GM23338 (cell line): ENCODE data around the gene STAC. TPM values are rescaled to one million over a fixed set of nuclear protein-coding genes. Genes with fewer than 3 reads are reported as not detected.
"Not testable (repeated sequence)": the region's sequence is repeated elsewhere in the genome, so short reads cannot be mapped to it uniquely, and the experiment has no call there.

Experiments
- ATAC-seq: fragments of 200-7000 bp; cut with Tn5 transposase; 3 replicates; pipeline ENCODE4 v1.9.1; 2020
- DNase-seq: peaks from one replicate; pipeline ENCODE4 v3.0.0-alpha.2; 2015; ENCODE audit warnings: low spot score
- H2AFZ ChIP-seq: fragments of 200-600 bp; sonication (generic); 2 replicates; pipeline ENCODE4 v1.8.0; 2016; ENCODE audit warnings: antibody characterized with exemption, mild to moderate bottlenecking, moderate library complexity
- H3F3A ChIP-seq: fragments of 200-600 bp; sonication (generic); replicated peaks from 2 replicates; pipeline ENCODE4 v1.8.0; 2017; ENCODE audit warnings: antibody characterized with exemption, mixed run types, low read depth
- H3K27ac ChIP-seq: fragments of 200-600 bp; sonication (generic); 2 replicates; pipeline ENCODE4 v1.6.1; 2016; ENCODE audit warnings: low read depth
- H3K27me3 ChIP-seq: fragments of 200-600 bp; sonication (generic); 2 replicates; pipeline ENCODE4 v1.8.0; 2016; ENCODE audit warnings: mild to moderate bottlenecking, mixed run types, moderate library complexity; ENCODE audit not compliant: insufficient read depth
- H3K36me3 ChIP-seq: fragments of 200-600 bp; sonication (generic); 2 replicates; pipeline ENCODE4 v1.8.0; 2016; ENCODE audit warnings: mild to moderate bottlenecking; ENCODE audit not compliant: insufficient read depth
- H3K4me1 ChIP-seq: fragments of 200-600 bp; sonication (generic); 2 replicates; pipeline ENCODE4 v1.8.0; 2016; ENCODE audit warnings: mild to moderate bottlenecking, moderate library complexity; ENCODE audit not compliant: insufficient read depth
- H3K4me2 ChIP-seq: fragments of 200-600 bp; sonication (generic); 2 replicates; pipeline ENCODE4 v1.7.1; 2017; ENCODE audit warnings: mixed run types
- H3K4me3 ChIP-seq: fragments of 200-600 bp; sonication (generic); 2 replicates; pipeline ENCODE4 v1.6.1; 2016; ENCODE audit warnings: mixed run types
- H3K79me2 ChIP-seq: fragments of 200-600 bp; sonication (generic); replicated peaks from 2 replicates; pipeline ENCODE4 v1.8.0; 2017; ENCODE audit warnings: mild to moderate bottlenecking; ENCODE audit not compliant: insufficient read depth
- H3K9me2 ChIP-seq: fragments of 200-600 bp; sonication (generic); 2 replicates; pipeline ENCODE4 v1.8.0; 2017; ENCODE audit not compliant: insufficient read depth
- H4K20me1 ChIP-seq: fragments of 200-600 bp; sonication (generic); replicated peaks from 2 replicates; pipeline ENCODE4 v1.8.0; 2017; ENCODE audit warnings: mild to moderate bottlenecking; ENCODE audit not compliant: insufficient read depth
- H3K27ac Mint-ChIP-seq: 2 replicates; pipeline ENCODE4 v1.8.0; 2020; ENCODE audit warnings: inconsistent platforms, mild to moderate bottlenecking, moderate library complexity, mixed read lengths
- H3K27me3 Mint-ChIP-seq: 3 replicates; pipeline ENCODE4 v1.8.0; 2022; ENCODE audit warnings: low read depth, mild to moderate bottlenecking, moderate library complexity, mixed read lengths, inconsistent platforms; ENCODE audit not compliant: insufficient read depth, poor library complexity
- H3K36me3 Mint-ChIP-seq: 3 replicates; pipeline ENCODE4 v1.8.0; 2021; ENCODE audit warnings: low read depth, mild to moderate bottlenecking, inconsistent platforms, moderate library complexity, mixed read lengths
- H3K4me1 Mint-ChIP-seq: 3 replicates; pipeline ENCODE4 v1.8.0; 2020; ENCODE audit warnings: mild to moderate bottlenecking, inconsistent platforms, mixed read lengths
- H3K4me3 Mint-ChIP-seq: 3 replicates; pipeline ENCODE4 v1.8.0; 2021; ENCODE audit warnings: moderate library complexity, mild to moderate bottlenecking, inconsistent platforms, mixed read lengths
- H3K9me3 Mint-ChIP-seq: 3 replicates; pipeline ENCODE4 v1.8.0; 2020; ENCODE audit warnings: moderate library complexity, mild to moderate bottlenecking, inconsistent platforms, mixed read lengths
- CREB1 ChIP-seq: fragments of 250-450 bp; sonication (Bioruptor Pico); IDR thresholded peaks from 2 replicates; pipeline ENCODE4 v1.5.0; 2020; ENCODE audit warnings: low read depth, mild to moderate bottlenecking, moderate library complexity
- EZH2 ChIP-seq: fragments of 200-600 bp; sonication (generic); IDR thresholded peaks from one replicate; pipeline ENCODE4 v1.8.0; 2017; ENCODE audit warnings: antibody characterized with exemption, mild to moderate bottlenecking, low read depth; ENCODE audit not compliant: unreplicated experiment
- JUNB ChIP-seq: IDR thresholded peaks from one replicate; pipeline ENCODE4 v1.6.1; 2016; ENCODE audit warnings: antibody characterized with exemption; ENCODE audit not compliant: unreplicated experiment
- POLR2AphosphoS5 ChIP-seq: IDR thresholded peaks from 2 replicates; pipeline ENCODE4 v1.6.1; 2016; ENCODE audit warnings: antibody characterized with exemption, low read depth
- STAT1 ChIP-seq: IDR thresholded peaks from one replicate; pipeline ENCODE4 v1.6.1; 2016; ENCODE audit warnings: antibody characterized with exemption; ENCODE audit not compliant: unreplicated experiment
- ZNF331 ChIP-seq: fragments of 250-450 bp; sonication (Bioruptor Pico); IDR thresholded peaks from 2 replicates; pipeline ENCODE4 v1.5.0; 2020; ENCODE audit warnings: low read depth, mild to moderate bottlenecking, moderate library complexity
- polyA plus RNA-seq: library from polyadenylated mRNA; unstranded; fragments of >200 nt; fragmentation: Nextera tagmentation; extraction: Ambion mirVana; gene quantifications from 2 replicates; pipeline ENCODE4 v1.2.1, GENCODE V29; 2016
- total RNA-seq: library from RNA; depleted of rRNA; stranded (reverse); fragments of >200 nt; shearing (Covaris generic); gene quantifications from 2 replicates; pipeline ENCODE4 v1.2.3, GENCODE V29; 2014
- TF ChIP-seq, protein P1 (sequence below): IDR thresholded peaks from one replicate; pipeline ENCODE4 v1.6.1; 2018; ENCODE audit warnings: antibody characterized with exemption; ENCODE audit not compliant: unreplicated experiment
- TF ChIP-seq, protein P2 (sequence below), 2 experiments: fragments of 200-600 bp in 1 of 2; sonication (generic) in 1 of 2; conservative IDR thresholded peaks; 2 replicates each; pipeline versions ENCODE4 v1.5.1 to v1.6.1; 2016 to 2017; ENCODE audit warnings: antibody characterized with exemption in 2 of 2, low read depth in 2 of 2, mild to moderate bottlenecking in 2 of 2, moderate library complexity in 1 of 2

The STAC gene
- total and polyA plus RNA-seq, 2 experiments from 2014 or later: 5.6 to 22.9 TPM

DNA sequence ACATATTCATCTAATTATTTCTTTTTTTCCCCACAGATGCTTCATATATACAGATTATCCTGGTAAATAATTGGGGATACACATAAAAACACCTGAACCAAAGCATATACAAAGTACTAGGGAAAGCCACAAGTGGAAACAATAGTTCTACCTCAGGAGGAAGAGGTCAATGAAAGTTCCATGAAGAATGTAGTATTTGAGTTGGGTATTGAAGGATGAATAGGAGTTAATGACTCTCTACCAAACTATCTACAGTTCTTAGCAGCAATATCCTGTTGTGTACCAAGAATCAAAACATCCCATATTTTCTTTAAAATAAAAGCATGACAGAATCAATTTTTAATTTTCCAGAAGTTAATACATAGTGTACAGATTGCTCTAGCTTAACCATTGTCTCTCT, 78.9 kb downstream of the STAC start:
- Mint-ChIP-seq H3K4me3 (no peak overlapping the region), H3K4me1 (no peaks in the 10 kb centered on the region), H3K36me3 (peaks cover 3% of the 10 kb centered on the region), H3K9me3 (no peaks in the 10 kb centered on the region), H3K27ac (no peak overlapping the region), H3K27me3 (peaks cover 3% of the 10 kb centered on the region)
- no peaks in the 10 kb centered on the region for H3K4me1 ChIP-seq
- H3K27ac ChIP-seq: no peak overlapping the region
- TF ChIP-seq CREB1 (CRISPR knock-in tag): no peak
- TF ChIP-seq, protein P1, sequence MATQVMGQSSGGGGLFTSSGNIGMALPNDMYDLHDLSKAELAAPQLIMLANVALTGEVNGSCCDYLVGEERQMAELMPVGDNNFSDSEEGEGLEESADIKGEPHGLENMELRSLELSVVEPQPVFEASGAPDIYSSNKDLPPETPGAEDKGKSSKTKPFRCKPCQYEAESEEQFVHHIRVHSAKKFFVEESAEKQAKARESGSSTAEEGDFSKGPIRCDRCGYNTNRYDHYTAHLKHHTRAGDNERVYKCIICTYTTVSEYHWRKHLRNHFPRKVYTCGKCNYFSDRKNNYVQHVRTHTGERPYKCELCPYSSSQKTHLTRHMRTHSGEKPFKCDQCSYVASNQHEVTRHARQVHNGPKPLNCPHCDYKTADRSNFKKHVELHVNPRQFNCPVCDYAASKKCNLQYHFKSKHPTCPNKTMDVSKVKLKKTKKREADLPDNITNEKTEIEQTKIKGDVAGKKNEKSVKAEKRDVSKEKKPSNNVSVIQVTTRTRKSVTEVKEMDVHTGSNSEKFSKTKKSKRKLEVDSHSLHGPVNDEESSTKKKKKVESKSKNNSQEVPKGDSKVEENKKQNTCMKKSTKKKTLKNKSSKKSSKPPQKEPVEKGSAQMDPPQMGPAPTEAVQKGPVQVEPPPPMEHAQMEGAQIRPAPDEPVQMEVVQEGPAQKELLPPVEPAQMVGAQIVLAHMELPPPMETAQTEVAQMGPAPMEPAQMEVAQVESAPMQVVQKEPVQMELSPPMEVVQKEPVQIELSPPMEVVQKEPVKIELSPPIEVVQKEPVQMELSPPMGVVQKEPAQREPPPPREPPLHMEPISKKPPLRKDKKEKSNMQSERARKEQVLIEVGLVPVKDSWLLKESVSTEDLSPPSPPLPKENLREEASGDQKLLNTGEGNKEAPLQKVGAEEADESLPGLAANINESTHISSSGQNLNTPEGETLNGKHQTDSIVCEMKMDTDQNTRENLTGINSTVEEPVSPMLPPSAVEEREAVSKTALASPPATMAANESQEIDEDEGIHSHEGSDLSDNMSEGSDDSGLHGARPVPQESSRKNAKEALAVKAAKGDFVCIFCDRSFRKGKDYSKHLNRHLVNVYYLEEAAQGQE: no peak
- H3K4me3 ChIP-seq: no peak overlapping the region
- H3K27me3 ChIP-seq: no peaks in the 10 kb centered on the region
- no peaks in the 10 kb centered on the region for H3F3A ChIP-seq
- no peaks in the 10 kb centered on the region for H3K9me2 ChIP-seq
- no peaks in the 10 kb centered on the region for H4K20me1 ChIP-seq
- H3K79me2 ChIP-seq: no peaks in the 10 kb centered on the region; the same call in 1 of the 2 replicates
- no peak overlapping the region for H2AFZ ChIP-seq
- H3K36me3 ChIP-seq: no peaks in the 10 kb centered on the region
- ATAC-seq (no peak), DNase-seq (no peak)
- H3K4me2 ChIP-seq: no peak overlapping the region

DNA sequence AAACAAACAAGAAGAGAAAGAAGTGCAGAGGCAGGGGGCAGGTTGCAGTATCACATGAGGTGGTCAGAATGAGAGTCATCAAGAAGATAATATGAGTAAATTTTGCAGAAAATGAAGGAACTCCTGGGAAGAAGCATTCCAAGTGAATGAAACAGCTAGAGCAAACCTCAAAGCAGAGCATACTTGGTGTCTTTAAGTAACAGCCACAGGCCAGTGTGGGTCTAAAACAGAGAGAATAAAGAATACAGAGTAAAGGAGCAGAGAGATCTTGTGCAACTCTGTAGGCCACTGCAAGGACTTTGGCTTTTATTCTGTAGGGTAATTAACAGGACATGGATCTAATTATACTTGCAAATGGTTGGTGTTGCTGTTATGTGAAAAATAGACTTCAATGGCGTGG, 81.3 kb downstream of the STAC start:
- no peak overlapping the region for H3K4me2 ChIP-seq
- H3K4me3 ChIP-seq: no peak overlapping the region
- no peak overlapping the region for H3K27ac ChIP-seq
- no peaks in the 10 kb centered on the region for H3F3A ChIP-seq
- DNase-seq: no peak
- no peaks in the 10 kb centered on the region for H3K27me3 ChIP-seq
- H3K27me3 Mint-ChIP-seq: peaks cover under 1% of the 10 kb centered on the region
- H3K9me3 Mint-ChIP-seq: peaks cover 14% of the 10 kb centered on the region; the same call in 2 of the 3 replicates
- H3K4me3 Mint-ChIP-seq: no peak overlapping the region
- H3K4me1 Mint-ChIP-seq: no peaks in the 10 kb centered on the region
- H3K79me2 ChIP-seq: peaks cover 6% of the 10 kb centered on the region
- H3K36me3 ChIP-seq: no peaks in the 10 kb centered on the region
- no peaks in the 10 kb centered on the region for H3K4me1 ChIP-seq
- H3K9me2 ChIP-seq: no peaks in the 10 kb centered on the region
- ATAC-seq: no peak
- TF ChIP-seq EZH2: no peak
- TF ChIP-seq CREB1 (CRISPR knock-in tag): no peak
- no peak for TF ChIP-seq POLR2AphosphoS5
- TF ChIP-seq, protein P2, sequence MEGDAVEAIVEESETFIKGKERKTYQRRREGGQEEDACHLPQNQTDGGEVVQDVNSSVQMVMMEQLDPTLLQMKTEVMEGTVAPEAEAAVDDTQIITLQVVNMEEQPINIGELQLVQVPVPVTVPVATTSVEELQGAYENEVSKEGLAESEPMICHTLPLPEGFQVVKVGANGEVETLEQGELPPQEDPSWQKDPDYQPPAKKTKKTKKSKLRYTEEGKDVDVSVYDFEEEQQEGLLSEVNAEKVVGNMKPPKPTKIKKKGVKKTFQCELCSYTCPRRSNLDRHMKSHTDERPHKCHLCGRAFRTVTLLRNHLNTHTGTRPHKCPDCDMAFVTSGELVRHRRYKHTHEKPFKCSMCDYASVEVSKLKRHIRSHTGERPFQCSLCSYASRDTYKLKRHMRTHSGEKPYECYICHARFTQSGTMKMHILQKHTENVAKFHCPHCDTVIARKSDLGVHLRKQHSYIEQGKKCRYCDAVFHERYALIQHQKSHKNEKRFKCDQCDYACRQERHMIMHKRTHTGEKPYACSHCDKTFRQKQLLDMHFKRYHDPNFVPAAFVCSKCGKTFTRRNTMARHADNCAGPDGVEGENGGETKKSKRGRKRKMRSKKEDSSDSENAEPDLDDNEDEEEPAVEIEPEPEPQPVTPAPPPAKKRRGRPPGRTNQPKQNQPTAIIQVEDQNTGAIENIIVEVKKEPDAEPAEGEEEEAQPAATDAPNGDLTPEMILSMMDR (conservative IDR thresholded peaks at IDR 0.05; ENCODE audit: low read depth in 2 of 2): no peak
- no peak for TF ChIP-seq STAT1
- TF ChIP-seq JUNB: no peak
- no peak for TF ChIP-seq ZNF331 (CRISPR knock-in tag)
- H3K36me3 Mint-ChIP-seq: peaks cover 22% of the 10 kb centered on the region; the same call in 2 of the 3 replicates
- no peak overlapping the region for H2AFZ ChIP-seq
- H3K27ac Mint-ChIP-seq: no peak overlapping the region
- no peaks in the 10 kb centered on the region for H4K20me1 ChIP-seq

DNA sequence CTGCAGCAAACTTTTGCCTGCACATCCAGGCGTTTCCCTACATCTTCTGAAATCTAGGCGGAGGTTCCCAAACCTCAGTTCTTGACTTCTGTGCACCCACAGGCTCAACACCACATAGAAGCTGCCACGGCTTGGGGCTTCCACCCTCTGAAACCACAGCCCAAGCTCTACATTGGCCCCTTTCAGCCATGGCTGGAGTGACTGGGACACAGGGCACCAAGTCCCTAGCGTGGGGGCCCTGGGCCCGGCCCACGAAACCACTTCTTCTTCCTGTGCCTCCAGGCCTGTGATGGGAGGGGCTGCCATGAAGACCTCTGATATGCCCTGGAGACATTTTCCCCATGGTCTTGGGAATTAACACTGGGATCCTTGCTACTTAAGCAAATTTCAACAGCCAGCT, 91.7 kb downstream of the STAC start:
- H3K27me3 ChIP-seq, H4K20me1 ChIP-seq, H3K27me3 Mint-ChIP-seq, H3K4me1 Mint-ChIP-seq, H3K36me3 Mint-ChIP-seq, H3K27ac ChIP-seq, H3F3A ChIP-seq, H3K36me3 ChIP-seq, H3K9me2 ChIP-seq, ATAC-seq, DNase-seq, H3K9me3 Mint-ChIP-seq, H3K79me2 ChIP-seq, H3K27ac Mint-ChIP-seq, H3K4me3 ChIP-seq, H2AFZ ChIP-seq, H3K4me3 Mint-ChIP-seq, H3K4me1 ChIP-seq, H3K4me2 ChIP-seq: not testable (repeated sequence)
